Peyer's patch (tissue), 4 donors: ENCODE data around the gene TXNIP. TPM values are rescaled to one million over a fixed set of nuclear protein-coding genes. Genes with fewer than 3 reads are reported as not detected.

Source experiments
- DNase-seq, 3 donors: peaks; one replicate each; pipeline ENCODE4 v3.0.0-alpha.2; 2017 to 2019
- H3K27ac ChIP-seq, 4 donors: fragments of 200-600 bp; sonication (generic); one replicate each; pipeline ENCODE4 v1.5.1; 2016 to 2019
- H3K27me3 ChIP-seq, 2 donors: fragments of 200-600 bp; sonication (generic); one replicate each; pipeline ENCODE4 v1.5.1; 2019
- H3K36me3 ChIP-seq, 3 donors: fragments of 200-600 bp; sonication (generic); one replicate each; pipeline ENCODE4 v1.5.1; 2016 to 2019
- H3K4me1 ChIP-seq, 4 donors: fragments of 200-600 bp; sonication (generic); one replicate each; pipeline ENCODE4 v1.5.1; 2016 to 2019
- H3K4me3 ChIP-seq, 4 donors: fragments of 200-600 bp; sonication (generic); 1 replicate in 3 of 4; 2 replicates in 1 of 4; pipeline ENCODE4 v1.5.1; 2016 to 2019; ENCODE audit warnings: mild to moderate bottlenecking in 1 of 4
- H3K9me3 ChIP-seq, 4 donors: fragments of 200-600 bp; sonication (generic); one replicate each; pipeline ENCODE4 v1.5.1; 2016 to 2019; ENCODE audit warnings: mild to moderate bottlenecking in 1 of 4
- CTCF ChIP-seq, 6 experiments: fragments of 450-650 bp in 4 of 6; fragments of 200-600 bp in 2 of 6; sonication (generic) in 1 of 6; IDR thresholded peaks; one replicate each; pipeline ENCODE4 v1.5.1; 2017 to 2019; ENCODE audit warnings: antibody characterized with exemption in 6 of 6, mild to moderate bottlenecking in 3 of 6, moderate library complexity in 1 of 6
- POLR2A ChIP-seq, 2 donors: fragments of 450-650 bp; IDR thresholded peaks; one replicate each; pipeline ENCODE4 v1.5.1; 2017; ENCODE audit warnings: antibody characterized with exemption in 2 of 2, mild to moderate bottlenecking in 2 of 2, moderate library complexity in 2 of 2
- total RNA-seq, 4 donors: library from RNA; depleted of rRNA; stranded (reverse); fragments of >200 nt; gene quantifications; one replicate each; pipeline ENCODE4 v1.1.0, GENCODE V29; 2016

TXNIP gene
- total RNA-seq, 4 donors from 2014 or later: 313 to 1,366 (median 694) TPM

GRCh38 chr1:145959333-145959732 is 37.0 kb downstream of the TXNIP start:
- no peak overlapping the region for H3K4me3 ChIP-seq
- peaks cover 0 to 4% (median 0%) of the 10 kb centered on the region in 4 donors for H3K9me3 ChIP-seq
- H3K27me3 ChIP-seq: no peaks in the 10 kb centered on the region
- no peaks in the 10 kb centered on the region for H3K36me3 ChIP-seq
- H3K4me1 ChIP-seq: peaks cover 8 to 70% (median 16%) of the 10 kb centered on the region in 4 donors
- no peak for DNase-seq
- H3K27ac ChIP-seq: peak overlapping the region; percentile 2 to 98 (median 54)
- TF ChIP-seq POLR2A (IDR thresholded peaks at IDR 0.05) (no peak), CTCF (IDR thresholded peaks at IDR 0.05) (no peak)

- no peak for DNase-seq
- peaks cover 8 to 66% (median 14%) of the 10 kb centered on the region in 4 donors for H3K4me1 ChIP-seq
- no peak for TF ChIP-seq POLR2A (IDR thresholded peaks at IDR 0.05)
Measured at GRCh38 chr1:145958734-145959133, 37.6 kb downstream of the TXNIP start.

GRCh38 chr1:145957443-145958319 is 38.7 kb downstream of the TXNIP start, which contains the start of gene LIX1L:
TSS of gene LIX1L (minus strand) at chr1:145958017. CDS start at chr1:145957927, 90 bp downstream.
- peaks cover 8 to 55% (median 11%) of the 10 kb centered on the region in 4 donors for H3K4me1 ChIP-seq
- no peaks in the 10 kb centered on the region for H3K27me3 ChIP-seq
- H3K9me3 ChIP-seq: peaks cover 0 to 4% (median 0%) of the 10 kb centered on the region in 4 donors
- TF ChIP-seq CTCF (IDR thresholded peaks at IDR 0.05): no peak
- TF ChIP-seq POLR2A (IDR thresholded peaks at IDR 0.05): peak; percentile 48 to 61
- H3K4me3 ChIP-seq: peak within 1 kb of the TSS; percentile 71 to 94 (median 77)
- no peaks in the 10 kb centered on the region for H3K36me3 ChIP-seq
- peak within 1 kb of the TSS; percentile 88 to 98 (median 92) for H3K27ac ChIP-seq
- peak; percentile 93 to 98 (median 97) for DNase-seq

More at GRCh38 chr1:145958734-145959133, 37.6 kb downstream of the TXNIP start:
- H3K4me3 ChIP-seq: no peak overlapping the region
- peaks cover 0 to 4% (median 0%) of the 10 kb centered on the region in 4 donors for H3K9me3 ChIP-seq
- H3K27ac ChIP-seq: peak overlapping the region; percentile 88 to 98 (median 92)
- no peaks in the 10 kb centered on the region for H3K36me3 ChIP-seq
- H3K27me3 ChIP-seq: no peaks in the 10 kb centered on the region

GRCh38 chr1:145956781-145957442 is 39.5 kb downstream of the TXNIP start:
- Histone ChIP-seq H3K36me3 (no peaks in the 10 kb centered on the region), H3K4me3 (peak overlapping the region; percentile 71 to 94 (median 77)), H3K9me3 (peaks cover 0 to 4% (median 0%) of the 10 kb centered on the region in 4 donors), H3K27ac (peak overlapping the region; percentile 88 to 98 (median 92)), H3K27me3 (no peaks in the 10 kb centered on the region), H3K4me1 (peaks cover 8 to 48% (median 10%) of the 10 kb centered on the region in 4 donors)
- TF ChIP-seq POLR2A (IDR thresholded peaks at IDR 0.05) (no peak), CTCF (IDR thresholded peaks at IDR 0.05) (no peak)
- DNase-seq: peak in 1 of 3 donors; percentile 45

GRCh38 chr1:145956361-145956760 is 40.0 kb downstream of the TXNIP start:
- Histone ChIP-seq H3K27ac (peak overlapping the region; percentile 88 to 98 (median 92)), H3K4me3 (peak overlapping the region in 3 of 4 donors; percentile 71 to 94 (median 79)), H3K36me3 (no peaks in the 10 kb centered on the region), H3K4me1 (peaks cover 4 to 42% (median 9%) of the 10 kb centered on the region in 4 donors), H3K9me3 (peaks cover 0 to 4% (median 0%) of the 10 kb centered on the region in 4 donors), H3K27me3 (no peaks in the 10 kb centered on the region)
- DNase-seq: no peak
- TF ChIP-seq CTCF (IDR thresholded peaks at IDR 0.05) (no peak), POLR2A (IDR thresholded peaks at IDR 0.05) (no peak)
